NOMO-1 (cell line): ENCODE results near the gene TFCP2L1.
"Not testable (repeated sequence)": the region's sequence is repeated elsewhere in the genome, so short reads cannot be mapped to it uniquely, and the experiment has no call there.

ENCODE experiments used
- DNase-seq, 2 experiments: peaks; one replicate each; lab custom pipeline; 2025; ENCODE audit not compliant: unreplicated experiment in 2 of 2; lab: John Stamatoyannopoulos, UW

The TFCP2L1 gene

GRCh38 chr2:121272596-121272995 lies 12.4 kb downstream of the TFCP2L1 start:
- no peak for DNase-seq

DNA sequence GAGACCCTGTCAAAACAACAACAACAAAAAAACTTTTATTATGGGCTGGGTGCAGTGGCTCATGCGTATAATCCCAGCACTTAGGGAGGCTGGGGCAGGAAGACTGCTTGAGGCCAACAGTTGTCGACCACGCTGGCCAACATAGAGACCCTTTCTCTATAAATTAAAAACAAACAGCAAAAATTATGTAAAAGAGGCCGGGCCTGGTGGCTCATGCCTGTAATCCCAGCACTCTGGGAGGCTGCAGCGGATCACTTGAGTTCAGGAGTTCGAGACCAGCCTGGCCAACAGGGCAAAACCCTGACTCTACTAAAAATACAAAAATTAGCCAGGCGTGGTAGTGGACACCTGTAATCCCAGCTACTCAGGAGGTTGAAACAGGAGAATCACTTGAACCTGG lies 15.6 kb downstream of the TFCP2L1 start:
- not testable (repeated sequence) for DNase-seq

GRCh38 chr2:121266543-121267106 lies 18.4 kb downstream of the TFCP2L1 start:
- DNase-seq, result no peak

DNA sequence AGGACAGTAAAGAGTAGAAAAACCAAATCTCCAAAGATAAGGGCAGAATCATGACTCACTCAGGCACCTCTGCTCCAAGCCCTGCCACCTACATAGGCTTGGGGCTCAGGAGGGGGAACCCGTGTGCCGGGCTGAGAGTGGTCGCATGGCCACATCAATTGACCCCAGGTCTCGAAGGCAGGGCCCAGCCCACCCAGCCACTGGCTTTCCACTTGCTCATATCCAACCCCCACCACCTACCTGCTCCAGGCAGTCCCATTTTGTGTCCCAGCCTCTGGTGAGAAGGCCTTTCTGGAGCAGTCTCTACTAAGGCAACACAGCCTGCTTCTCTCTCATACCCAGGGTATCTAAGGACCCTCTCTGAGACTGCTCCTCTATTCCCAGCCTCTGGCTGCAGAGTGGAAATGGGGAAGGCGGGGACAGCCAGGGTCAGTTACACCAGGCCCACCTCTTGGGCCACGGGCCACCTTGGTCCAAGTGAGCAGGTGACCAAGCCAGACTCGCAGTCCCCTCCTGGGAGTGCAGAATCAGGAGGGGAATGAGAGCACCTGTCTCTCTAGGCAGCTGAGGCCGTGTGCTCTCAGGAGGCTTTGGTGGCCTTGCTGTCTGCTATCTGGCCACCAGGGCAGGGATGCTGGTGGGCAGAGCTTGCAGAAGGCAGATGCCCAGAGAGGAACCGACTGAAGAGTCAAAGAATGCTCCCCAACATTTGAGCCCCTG lies 20.8 kb downstream of the TFCP2L1 start:
- no peak for DNase-seq

DNA sequence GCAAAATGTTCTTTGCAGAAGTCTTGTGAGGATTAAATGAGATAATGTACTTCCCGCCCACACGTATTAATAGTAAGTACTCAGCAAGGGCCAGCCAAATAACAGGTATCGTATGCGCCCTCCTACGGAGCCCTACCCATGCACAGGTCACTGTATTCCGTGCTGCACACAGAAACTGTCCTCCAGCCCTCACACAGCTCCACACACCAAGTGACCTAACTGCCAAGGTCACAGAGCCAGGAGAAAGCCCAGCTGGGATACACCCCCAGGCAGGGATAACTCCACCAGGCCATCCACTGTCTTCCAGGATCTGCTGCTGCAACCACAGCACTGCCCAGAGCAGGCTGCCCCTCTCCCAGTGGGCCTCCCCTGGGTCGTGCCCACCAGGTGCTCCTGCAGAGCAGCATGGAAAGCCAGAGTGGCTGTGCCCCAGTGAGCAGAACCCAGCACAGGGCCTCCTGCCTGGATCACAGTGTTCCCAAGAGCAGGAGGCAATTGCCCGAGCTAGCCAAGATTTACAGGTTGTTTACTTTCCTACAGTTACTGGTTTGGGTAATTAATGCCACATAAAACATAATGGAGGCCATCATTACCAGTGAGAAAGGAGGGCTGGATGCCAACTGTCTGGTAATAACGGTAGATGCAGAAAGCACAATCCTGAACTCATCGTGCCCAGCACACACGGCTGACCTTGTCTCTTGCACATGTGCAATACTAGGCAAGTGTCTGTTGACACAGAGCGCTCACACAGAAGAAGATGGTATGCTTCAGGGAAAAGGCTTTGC lies 24.4 kb downstream of the TFCP2L1 start:
- DNase-seq, result no peak

DNA sequence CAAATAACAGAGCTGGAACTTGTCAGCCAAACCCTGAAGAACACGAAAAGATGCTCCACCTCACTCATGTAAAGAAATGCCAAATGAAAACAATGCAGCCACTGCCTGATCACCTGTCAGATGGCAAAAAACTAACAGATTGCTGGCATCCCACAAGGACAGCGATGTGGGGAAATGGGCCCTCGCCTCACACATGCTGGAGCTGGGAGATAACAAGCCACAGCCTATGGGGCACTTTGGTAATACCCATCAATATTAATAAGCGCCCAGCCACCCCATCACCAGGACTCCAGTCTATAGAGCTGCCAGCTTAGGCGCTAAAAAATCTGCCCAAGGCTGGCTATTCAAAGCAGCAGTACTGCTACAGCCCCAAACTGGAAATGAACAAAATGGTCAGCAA lies 27.0 kb downstream of the TFCP2L1 start:
- no peak for DNase-seq

DNA sequence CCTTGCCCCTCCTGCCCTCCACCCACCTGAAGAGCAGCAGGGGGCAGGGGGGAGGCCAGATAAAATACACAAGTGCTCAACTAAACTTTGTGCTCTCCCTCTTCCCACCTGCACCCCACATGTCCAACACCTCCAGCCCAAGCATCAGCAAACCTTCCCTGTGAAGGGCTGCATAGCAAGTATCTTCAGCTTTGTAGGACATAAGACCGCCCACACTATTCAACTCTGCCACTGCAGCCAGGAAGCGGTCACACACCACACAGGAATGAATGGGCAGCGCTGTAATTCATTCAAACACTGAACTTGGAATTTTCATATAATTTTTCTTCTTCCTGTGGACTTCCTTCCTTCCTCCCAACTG lies 27.5 kb downstream of the TFCP2L1 start:
- no peak for DNase-seq

DNA sequence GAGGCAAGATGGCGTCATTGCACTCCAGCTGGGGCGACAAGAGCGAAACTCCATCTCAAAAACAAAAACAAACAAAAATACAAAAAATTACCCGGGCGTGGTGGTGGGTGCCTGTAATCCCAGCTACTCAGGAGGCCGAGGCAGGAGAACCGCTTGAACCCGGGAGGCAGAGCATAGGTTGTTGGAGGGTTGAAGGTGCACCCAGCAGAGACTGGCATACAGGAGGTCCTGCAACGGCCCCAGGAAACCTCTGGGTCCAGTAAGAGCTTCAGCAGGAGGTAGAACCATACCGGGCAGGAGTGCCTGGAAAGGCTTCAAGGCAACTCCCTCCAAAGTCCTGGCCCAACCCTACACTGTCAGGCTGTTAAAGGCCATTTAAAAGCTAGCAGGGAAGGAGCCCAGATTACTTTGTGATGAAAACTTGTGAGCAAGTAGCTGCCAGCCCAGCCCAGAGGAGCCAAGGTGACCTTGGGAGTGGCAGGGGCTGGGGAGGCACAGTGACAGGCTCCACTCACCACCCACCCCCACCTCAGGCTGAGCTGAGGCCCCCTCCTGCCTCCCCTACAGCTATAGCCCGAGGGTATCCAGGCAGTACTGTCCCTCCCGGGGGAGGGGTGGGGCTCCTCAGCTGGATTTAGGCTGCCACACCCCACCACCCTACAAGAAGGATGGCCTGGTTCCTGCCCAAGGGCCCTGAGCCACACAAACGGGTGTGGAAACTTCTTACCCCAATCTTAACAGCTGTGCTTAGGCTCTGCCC lies 28.1 kb downstream of the TFCP2L1 start:
- no peak for DNase-seq

DNA sequence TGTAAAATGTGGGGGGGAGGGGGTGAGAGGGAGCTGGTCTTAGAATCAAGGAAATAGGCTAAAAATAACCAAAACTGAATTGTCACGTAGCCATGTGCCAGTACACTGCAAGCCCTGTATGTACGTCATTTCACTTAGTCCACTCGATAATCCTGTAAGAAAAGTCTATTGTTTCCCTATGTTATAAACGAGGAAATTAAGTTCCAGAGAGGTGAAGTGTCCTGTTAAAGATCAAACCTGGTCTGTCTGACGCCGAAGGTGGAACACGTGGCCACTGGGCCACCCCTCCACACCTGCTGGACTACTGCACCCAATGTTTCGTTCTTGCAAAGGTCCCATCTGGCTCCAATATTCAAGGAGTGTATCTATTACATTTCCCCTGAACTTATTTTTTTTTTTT lies 29.6 kb downstream of the TFCP2L1 start:
- no peak for DNase-seq

DNA sequence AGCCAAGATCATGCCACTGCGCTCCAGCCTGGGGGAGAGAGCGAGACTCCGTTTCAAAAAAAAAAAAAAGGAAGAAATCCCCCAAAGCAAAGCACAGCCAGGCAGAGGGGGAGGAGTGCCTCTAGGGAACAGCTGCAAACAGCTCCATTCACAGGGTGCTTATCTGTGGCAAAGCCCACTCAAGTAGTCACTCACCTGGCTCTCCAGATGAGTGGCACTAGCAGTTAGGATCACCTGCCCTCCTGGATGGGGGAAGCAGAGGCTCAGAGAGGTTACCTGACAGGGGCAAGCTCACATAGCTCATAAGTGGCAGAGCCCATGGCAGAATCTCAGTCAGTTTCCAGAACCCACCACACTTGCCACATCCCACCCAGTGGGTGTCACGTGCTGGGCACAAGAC lies 30.3 kb downstream of the TFCP2L1 start:
- DNase-seq, result no peak

DNA sequence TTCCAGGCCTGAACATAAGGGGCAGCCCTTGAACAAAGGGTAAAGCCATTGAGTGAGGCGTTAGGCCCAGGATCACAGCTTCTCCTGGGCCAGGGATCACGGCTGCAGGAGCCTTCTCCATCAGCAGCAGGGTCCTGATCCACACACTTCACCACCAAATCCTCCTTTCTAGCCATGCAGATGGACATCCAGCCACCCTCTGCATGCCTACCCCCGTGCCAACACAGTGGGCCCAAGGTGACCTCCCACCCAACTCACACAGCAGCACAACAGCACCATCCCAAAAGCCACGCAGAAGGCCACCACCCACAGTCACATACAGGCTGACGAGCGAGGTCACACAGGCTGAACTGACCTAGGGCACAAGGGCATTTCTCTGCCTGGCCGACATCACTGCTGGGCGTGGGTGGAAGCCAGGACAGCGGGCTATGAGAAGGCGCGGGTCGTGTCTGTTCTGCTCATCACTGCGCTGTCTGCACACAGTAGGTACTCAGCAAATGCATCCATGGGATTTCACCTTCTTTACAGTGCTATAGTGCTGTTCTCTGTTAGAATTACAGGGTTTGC lies 31.2 kb downstream of the TFCP2L1 start:
- no peak for DNase-seq

DNA sequence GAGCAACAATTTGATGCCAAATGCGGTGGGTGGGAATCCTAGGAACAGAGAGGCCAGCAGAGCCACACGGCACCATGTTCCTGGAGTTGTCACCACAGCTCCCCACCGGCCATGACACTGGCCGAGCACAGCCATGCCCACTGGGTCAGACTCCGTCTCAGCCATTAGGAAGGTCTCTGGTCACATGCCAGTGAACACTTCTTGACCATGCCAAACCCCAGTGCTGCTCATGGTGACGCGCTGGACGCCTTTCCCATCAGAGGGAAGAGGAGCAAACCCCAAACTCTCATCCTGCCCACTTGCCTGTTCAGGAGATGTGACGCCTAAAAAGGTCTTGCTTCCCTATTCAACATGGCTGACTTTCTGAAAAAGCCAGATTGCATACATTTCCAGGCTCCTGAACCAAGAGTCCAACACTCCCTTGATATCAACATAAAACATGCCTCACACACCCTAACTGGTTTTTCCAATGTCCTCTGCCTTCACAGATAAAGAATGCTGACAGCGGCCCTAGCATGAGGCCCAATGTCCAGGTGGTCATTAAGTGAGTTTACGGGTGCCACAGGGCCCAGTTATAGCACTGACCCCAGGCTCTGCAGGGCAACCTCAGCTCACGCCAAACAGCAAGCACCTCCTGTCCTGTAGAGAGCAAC lies 31.9 kb downstream of the TFCP2L1 start:
- no peak for DNase-seq

DNA sequence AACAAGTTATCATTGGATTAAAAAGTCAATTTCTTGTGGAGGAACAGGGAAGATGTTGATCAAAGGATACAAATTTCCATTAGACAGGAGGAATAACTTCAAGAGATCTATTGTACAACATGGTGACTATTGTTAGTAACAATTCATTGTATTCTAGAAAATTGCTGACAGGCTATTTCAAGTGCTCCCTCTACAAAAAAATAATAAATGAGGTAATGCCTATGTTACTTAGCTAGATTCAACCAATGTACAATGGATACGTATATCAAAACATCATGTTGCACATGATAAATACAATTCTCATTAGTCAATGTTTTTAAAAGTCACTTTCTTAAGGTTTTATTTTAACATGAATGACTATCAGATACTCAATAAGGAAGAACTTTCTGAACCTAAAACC lies 33.5 kb downstream of the TFCP2L1 start:
- no peak for DNase-seq

DNA sequence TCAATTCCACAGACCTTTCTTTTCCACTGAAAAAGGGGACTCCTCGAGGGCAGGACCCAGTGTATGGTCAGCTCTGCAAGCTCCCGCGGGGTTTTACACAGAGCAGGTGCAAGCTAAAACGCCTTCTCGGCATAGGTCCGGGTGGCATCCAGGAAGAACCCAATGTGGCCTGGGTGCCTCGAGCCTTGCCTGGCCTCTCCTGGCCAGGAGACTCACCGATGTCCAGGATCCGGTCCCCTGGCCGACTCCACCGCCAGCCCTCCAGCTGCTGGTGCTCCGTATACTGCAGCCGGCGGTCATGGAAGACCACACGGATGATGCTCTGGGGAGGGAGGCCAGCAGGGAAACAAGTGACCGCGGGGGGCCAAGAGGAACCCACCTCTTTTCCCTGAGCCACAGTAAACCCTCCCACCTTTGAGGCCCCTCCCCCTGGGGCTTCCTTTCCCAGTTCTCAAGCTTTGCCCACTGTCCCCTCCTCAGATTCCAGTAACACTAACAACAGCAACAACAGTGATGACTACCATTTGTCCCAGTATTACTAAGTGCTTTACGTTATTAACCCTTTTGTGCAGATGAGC lies 36.1 kb downstream of the TFCP2L1 start:
- no peak for DNase-seq

GRCh38 chr2:121247971-121248370 lies 37.0 kb downstream of the TFCP2L1 start:
- DNase-seq, result no peak

DNA sequence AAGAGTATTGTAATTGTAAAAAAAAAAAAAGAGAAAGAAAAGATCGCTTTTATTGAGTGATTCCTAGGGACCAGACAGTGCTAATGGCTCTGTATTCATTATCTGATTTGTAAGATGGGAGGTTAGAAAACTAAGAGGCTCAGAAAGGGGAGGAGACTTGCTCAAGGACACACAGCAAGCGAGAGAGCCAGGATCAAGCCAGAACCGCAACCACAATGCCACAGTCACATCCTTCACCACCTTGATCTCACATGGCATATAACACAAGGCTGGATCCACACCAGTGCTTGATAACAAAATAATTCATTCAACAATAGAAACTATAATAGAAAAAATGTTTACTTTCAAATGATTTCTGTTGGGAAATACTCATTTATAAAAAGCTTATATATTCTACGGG lies 37.5 kb downstream of the TFCP2L1 start:
- DNase-seq, result no peak

DNA sequence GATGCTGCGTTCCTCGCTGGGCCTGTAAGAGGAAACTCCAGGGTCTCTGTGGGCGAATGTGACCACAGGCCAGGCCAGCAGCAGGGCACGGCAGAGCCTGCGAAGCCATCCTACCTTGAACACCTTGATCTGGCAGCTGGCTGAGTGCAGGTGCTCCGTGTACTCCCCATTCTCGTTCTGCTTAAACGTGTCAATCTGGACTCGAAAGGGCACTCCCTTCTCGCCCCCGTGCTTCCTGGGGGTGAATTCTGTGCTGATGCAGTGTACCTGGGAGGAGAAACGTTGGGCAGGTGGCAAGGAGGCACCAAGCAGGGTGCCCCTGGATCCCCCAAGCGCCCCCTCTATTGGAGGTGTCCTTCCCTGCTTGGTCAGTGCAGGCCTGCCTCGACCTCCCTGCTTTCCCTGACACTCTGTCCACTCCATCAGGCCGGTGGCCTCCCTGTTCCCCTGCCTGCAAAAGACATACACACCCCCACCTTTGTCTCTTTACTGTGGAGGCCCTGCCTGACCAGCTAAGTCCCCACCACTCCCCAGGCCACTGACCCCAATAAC lies 38.2 kb downstream of the TFCP2L1 start:
- DNase-seq, result no peak

DNA sequence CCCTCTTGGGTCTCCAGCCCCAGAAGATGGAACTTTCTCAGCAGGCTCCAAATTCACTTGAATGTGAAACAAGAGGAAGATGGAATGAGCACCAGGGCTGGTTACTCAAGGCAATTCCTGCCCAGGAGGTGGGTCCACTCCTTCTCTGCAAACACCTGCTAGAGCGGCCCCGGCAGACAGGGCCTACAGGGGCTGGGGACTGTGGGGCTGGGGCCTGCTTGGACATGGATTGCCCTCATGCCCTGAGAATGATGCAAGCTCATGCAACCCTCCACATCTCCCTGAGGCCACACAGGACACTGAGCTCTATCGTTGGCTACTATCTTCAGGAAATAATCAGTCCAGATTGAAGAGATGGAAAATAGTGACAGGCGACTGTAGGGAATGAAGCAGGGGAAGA lies 39.1 kb downstream of the TFCP2L1 start:
- no peak for DNase-seq

DNA sequence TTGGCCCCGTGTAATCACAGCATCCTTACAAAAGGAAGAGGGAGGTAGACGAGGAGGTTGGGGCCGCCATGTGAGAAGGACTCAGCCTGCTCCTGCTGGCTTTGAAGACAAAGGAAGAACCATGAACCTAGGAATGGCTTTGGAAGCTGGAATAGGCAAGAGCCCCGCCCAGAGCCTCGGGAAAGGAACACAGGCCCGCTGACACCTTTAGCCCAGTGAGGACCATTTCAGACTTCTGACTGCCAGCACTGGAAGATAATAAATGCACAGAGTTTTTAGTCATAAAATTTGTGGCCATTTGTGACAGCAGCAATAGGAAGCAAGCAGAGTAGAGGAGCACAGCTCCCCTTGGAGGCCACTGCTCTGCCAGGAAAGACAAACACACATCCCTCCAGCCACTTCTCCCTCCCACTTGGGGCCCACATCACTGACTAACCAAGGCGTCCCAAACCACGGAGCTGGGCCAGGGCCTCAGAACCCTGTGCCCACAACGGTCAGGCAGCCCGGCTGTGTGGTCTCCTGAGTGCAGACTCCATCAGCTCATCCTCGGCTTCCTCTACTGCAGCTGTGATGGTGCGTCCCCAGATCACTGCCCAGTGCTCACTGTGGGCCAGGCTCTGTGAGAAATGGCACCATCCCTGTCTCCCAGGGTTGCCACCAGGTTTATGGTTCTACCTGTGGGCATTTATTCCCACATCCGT lies 39.7 kb downstream of the TFCP2L1 start:
- DNase-seq, result no peak
